GM18508 (cell line): ENCODE results near the gene ZNF576.
"Not testable (repeated sequence)": the region's sequence is repeated elsewhere in the genome, so short reads cannot be mapped to it uniquely, and the experiment has no call there.

Source experiments
- ATAC-seq: cut with Tn5 transposase; IDR thresholded peaks from one replicate; pipeline ENCODE4 v1.9.1; 2021; ENCODE audit warnings: moderate number of reproducible peaks; ENCODE audit not compliant: insufficient read depth, unreplicated experiment

Gene ZNF576

GRCh38 chr19:43597876-43598275, 1.5 kb downstream of the ZNF576 start:
- no peak for ATAC-seq

GRCh38 chr19:43598445-43599240, 2.2 kb downstream of the ZNF576 start:
- no peak for ATAC-seq

DNA sequence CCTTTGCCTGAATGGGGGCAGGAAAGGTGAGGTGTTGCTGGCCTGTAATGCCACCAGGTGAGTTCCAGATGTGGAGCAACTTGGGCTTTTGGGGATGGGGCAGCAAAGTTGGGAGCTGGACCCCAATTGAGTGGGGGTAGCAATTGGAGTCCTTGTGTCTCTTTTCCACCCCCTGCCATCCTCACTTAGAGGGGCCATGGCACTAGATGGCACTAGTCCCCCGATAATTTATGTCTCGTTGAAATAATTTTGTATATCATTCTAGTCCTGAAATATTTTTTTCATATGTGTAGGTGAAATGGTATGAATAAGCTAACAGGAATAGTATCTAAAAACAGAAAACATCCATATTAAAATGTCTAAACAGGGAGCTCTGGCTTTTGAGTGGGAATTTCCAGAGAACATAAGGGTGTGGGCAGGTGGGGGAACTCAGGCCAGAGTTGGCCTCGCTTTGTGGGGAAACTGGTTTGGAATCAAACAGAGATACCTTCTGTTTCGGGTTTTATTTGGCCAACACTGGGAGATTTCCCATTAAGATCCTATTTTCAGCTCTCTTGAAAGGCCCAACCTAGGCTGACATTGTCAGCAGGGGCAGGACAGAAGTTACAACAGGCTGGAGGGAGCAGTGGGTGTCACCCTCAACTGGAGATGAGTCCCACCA, 3.4 kb downstream of the ZNF576 start:
- ATAC-seq = no peak

DNA sequence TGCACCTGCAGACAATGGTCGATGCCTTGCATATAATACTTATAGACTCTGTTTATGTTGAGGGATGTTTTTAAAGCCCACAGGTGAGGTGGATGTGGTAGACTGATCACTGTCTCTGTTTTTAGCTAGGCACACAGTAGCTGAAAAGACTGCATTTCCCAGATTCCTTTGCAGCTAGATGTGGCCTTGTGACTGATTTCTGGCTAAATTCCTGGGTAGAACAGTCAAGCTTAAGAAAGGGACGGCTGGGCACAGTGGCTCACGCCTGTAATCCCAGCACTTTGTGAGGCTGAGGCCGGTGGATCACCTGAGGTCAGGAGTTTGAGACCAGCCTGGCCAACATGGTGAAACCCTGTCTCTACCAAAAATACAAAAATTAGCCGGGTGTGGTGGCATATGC, 3.9 kb downstream of the ZNF576 start:
- not testable (repeated sequence) for ATAC-seq

DNA sequence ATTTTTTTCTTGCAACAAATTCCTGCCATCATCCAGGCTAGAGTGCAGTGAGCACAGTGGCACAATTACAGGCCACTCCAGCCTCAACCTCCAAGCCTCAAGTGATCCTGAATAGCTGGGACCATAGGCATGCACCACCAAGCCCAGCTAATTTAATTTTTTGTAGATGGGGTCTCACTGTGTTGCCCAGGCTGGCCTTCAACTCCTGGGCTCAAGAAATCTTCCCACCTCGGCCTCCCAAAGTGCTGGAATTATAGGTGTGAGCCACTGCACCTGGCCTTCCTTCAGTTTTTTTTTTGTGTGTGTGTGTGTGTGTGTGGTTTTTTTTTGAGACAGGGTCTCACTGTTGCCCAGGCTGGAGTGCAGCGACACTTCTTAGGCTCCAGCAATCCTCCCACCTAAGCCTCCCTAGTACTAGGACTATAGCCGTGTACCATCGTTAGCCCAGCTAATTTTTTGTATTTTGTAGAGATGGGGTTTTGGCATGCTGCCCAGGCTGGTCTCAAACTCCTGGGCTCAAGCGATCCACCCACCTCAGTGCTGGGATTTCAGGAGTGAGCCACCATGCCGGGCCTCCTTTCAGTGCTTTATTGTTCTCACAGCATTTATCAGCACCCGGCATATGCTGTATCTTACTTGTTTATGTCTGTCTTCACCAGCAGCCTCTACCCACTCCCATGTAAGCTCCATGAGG, 9.6 kb downstream of the ZNF576 start:
- ATAC-seq = no peak

- ATAC-seq = no peak
Observed at GRCh38 chr19:43606569-43607229, 10.3 kb downstream of the ZNF576 start.

DNA sequence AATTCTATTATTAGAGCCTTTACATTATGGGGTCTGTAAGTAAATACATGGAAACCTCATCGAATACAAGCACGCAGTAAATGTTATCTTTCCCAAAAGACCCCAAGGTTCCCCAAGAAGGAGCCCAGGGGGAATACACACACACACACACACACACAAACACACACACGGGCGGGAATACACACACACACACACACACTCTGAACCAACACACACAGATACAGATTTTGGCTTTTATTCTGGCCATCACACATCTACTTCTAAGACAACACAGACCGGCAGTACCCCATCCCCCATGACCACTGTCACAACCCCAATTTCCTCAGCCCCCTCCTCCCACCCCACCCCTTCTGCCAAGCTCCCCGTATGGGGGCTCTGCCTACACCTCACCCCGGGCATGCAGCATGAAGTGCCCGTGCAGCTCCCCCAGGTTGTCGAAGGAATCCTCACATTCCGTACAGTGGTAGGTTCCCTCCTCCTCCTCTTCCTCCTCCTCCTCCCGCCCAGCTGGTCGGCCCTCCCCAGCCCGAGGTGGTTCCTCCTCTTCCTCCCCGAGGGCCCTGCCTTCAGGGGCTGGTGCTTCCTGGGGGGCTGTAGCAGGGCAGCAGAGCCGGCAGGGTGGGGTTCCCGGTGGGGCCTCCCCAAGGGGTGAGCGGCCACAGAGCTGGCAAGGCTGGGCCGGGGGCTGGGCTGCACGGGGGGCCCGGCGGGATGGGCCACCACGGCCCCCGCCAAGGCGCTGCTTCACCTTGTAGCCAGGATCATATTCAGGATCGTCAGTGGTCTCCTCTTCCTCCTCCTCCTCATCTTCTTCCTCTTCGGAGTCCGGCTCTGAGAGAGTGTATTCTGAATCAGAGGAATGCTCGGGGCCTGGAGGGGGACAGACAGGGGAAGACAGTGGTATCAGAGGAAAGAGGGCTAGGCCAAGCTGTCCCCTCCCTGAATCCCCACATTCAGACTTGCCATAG, 11.1 kb downstream of the ZNF576 start:
- ATAC-seq = no peak

DNA sequence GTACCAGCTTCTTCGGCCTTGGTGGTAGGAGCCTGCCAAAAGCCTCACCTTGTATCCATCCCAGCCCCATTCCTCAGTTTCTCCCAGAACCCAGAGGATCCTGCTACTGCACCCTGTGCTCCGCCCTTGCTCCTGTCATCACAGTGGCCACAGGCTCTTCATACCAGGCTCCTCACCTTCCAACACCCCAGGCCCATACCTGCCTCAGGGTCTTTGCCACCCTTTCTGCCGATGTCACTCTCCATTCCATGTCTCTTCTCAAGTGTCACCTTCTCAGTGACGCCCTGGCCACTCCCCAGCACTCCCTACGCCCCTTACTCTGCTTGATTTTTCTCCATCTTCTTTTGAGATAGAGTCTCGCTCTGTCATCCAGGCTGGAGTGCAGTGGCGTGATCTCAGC, 13.5 kb downstream of the ZNF576 start:
- no peak for ATAC-seq

DNA sequence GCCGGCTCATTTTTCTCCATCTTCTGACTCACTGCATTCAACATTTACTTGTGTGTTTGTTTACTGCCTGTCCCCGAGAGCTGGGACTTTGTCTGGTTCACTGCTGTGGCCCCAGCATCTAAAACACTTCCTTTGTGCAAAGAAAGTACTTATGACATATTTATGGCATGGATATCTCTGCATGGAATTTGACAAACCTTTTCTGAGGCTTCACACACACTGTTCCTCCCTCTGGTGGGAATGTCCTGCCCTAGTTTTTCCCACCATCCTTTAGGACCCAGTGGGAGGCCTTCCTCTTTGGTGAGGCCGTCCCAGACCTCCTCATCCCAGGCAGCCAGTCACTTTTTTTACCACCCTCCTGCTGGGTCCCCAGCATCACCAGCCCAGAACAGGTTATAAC, 14.1 kb downstream of the ZNF576 start:
- no peak for ATAC-seq

DNA sequence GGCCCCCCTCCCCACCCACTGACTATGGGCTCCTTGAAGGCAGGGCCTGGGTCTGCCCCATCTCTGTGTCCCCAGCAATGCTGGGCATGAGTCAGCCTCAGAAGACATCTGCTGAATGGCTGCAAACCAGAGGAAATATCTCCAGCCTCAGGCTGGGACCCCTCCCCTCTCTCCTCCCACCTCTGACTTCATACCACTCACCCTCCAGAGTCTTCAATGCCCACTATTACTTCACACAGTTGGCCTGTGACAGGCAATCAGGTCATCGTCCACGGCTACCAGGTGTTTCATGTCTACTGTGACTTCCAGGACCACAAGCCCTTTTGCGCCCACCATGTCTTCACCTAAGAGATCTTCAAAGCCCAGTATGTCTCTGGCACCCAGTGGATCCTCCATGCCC, 15.4 kb downstream of the ZNF576 start, which contains the start of gene SRRM5:
Gene SRRM5, plus strand, starts transcription at position 301 of the 400 bp plus-strand sequence. Its CDS starts 34 bp downstream, at position 335.
- no peak for ATAC-seq

DNA sequence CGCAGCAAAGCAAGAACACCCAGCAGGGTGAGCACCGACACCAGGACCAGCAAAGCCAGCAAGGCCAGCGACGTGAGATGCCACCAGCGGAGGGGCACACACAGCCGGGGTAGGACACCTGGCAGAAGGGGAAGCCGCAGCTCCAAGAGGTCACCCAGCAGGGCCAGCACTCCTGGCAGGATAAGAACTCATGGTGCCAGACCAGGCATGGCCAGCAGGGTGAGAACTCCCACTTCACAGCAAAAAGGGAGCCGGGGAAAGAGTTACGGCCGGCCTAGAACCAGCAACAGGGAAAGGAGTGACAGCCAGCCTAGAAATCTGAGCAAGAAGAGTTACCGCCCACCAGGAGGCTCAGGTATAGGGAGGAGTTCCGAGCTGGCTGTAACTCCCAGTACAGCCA, 16.0 kb downstream of the ZNF576 start:
- no peak for ATAC-seq

DNA sequence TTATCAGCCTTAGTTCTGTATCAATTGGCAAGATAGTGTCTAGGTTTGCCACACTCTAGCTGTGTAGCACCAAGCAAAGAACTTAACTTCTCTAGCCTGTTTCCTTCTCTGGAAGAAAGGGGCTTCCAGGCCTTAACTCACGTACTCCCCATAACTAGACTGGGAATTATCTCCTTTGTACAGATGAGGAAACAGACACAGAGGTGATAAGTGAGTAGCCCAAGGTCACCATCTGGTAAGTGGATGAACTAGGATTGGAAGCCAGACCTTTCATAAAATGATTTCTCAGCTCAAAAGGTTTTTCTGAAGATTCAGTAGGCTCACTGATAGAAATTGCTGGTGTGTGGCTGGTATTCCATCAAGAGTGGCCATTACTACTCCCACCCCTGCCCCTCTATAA, 19.9 kb downstream of the ZNF576 start:
- ATAC-seq = no peak

DNA sequence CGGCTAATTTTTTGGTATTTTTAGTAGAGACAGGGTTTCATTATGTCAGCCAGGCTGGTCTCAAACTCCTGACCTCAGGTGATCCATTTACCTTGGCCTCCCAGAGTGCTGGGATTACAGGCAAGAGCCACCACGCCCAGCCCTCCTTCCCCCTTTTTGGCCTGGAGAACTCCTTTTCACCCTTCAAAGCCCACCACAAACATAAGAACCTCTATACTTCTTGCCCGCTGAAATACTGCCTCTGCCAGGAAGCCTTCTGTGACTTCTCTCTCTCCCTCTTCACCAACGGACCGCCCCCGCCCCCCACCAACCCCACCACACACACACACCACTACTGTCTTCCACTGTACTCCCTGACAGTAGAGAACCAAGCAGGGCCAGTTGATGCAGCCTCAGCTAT, 20.6 kb downstream of the ZNF576 start:
- no peak for ATAC-seq

DNA sequence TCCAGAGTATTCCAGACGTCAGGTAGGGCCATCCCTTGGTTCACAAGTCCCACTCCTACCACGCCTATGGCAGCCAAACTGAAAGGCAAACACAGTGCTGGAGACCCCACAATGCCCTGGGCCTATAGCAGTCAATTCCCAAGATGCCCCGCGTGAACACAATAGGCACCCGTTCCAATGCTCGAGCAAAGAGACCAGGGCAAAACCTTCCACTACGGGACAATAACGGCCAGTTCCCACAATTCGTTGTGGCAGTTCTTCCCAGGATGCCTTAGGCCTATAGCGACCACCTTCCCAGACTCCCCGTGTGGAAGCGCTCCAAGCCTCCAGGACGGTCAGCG, 22.5 kb downstream of the ZNF576 start:
- ATAC-seq = no peak

DNA sequence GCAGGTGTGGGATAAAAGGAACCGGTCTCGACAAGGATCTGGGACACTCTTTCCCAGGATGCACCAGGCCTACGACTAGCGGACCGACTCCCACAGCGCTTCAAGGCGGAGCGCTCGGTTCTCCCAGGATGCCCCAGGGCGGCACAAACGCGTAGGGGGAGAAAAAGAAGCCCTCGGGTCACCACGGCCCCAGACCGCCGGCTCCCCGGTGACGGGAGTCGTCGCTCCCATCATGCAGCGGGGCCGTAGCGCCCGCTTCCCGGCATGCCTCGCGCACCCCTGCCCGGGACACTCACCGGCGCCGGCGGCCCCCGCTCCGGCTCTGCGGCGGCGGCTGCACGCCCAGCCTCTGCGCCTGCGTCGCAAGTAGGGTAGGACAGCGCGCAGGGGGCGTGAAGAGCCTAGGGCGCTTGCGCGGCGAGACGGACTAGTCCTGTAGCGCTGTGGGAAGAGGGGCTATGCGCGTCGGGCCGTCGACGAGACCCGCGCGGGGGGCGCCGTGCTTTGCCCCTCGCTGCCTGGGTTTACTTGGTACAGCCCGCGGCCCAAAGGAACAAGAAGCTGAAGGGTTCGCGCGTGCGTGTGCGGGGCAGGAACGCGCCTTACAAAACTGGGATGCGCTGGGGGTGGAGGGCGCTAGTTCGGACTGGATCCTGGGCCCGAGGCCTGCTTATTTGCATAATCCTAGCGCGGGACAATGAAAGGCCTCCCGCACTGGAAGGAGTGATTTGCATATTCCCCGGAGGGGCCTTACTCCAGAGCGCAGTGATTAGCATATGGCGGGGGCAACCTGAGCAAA, 23.1 kb downstream of the ZNF576 start, which contains the start of gene ZNF428:
Gene ZNF428, minus strand, starts transcription at position 368 of the 799 bp plus-strand sequence. CDS start 5,325 bp downstream, outside the sequence.
- ATAC-seq = no peak

DNA sequence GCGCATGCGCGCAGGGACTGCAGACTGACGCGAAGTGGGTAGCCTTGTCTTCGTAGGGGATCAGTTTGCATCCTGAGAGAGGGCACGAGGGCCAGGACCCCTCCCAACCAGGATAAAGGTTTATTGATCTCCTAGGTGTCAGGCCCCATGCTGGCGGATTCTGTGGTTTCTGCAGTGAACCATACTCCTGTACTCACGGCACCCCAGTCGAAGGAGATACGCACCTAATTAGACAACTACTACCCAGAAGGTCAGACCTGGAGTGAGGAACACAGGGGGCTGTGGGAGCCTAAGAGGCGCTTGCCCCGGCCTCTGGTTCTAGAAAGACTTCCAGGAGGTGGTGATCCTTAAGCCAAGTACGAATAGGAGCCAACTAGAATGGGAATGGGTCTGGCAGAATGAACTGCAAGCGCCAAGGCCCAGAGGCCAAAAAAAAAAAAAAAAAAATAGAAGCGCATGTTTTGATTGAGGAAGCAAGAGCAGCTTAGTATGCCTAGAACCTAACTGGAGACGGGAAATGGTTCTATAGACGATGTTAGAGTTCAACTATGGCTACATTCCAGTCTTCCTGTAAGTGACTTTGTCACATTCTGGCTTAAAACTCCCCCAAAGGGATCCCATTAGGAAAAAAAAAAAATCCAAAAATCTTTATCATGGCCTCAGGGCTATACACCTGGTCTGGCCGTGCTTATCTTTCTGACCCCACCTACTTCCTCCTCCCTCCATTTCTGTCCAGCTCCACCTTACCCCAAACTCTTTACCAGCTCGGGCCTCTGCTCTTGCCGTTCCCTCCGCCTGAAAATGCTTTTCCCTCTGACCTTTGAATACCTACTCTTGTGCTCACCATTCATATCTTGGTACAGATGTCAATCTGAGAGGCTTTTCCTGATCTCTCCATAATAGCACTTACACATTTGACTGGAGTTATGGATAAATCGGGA, 23.9 kb downstream of the ZNF576 start:
- no peak for ATAC-seq

DNA sequence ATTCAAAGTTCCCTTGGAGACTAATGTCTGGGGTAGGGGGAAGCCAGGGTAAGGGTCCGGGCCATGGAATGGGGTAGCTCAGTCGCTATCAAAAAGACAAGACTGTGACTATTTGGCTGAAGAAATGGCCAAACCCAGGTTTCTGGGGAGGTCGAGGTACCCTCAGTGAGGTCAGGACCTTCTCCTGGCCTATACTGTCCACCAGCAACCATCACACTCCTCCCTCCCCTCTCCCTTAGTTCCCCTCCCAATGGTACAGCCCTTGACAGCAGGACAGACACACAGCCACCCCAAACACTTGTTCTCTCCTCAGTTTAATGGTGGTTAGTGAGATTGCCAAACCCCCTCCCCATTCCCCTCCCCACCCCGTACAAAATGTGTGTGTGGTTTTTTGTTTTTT, 25.7 kb downstream of the ZNF576 start:
- no peak for ATAC-seq

GRCh38 chr19:43622956-43623355, 26.6 kb downstream of the ZNF576 start:
- ATAC-seq = no peak
